PFSK-1 (cell line): ENCODE measurements around the gene INTS14.

ENCODE experiments used
- FOXP2 ChIP-seq: optimal IDR thresholded peaks from 2 replicates; pipeline ENCODE3; 2011; ENCODE audit warnings: borderline replicate concordance, control low read depth, inconsistent platforms; ENCODE audit not compliant: insufficient read depth; ENCODE audit errors: extremely low read length, extremely low read depth
- POLR2AphosphoS5 ChIP-seq: IDR thresholded peaks from 2 replicates; pipeline ENCODE4 v1.6.1; 2012; ENCODE audit warnings: low read depth, mild to moderate bottlenecking, control low read depth, low read length, moderate library complexity
- SIN3A ChIP-seq: IDR thresholded peaks from 2 replicates; pipeline ENCODE4 v1.6.1; 2012; ENCODE audit warnings: mild to moderate bottlenecking, low read length, moderate library complexity, borderline replicate concordance; ENCODE audit not compliant: insufficient read depth
- TAF1 ChIP-seq: IDR thresholded peaks from 2 replicates; pipeline ENCODE4 v1.6.1; 2012; ENCODE audit warnings: low read length, control low read depth, borderline replicate concordance; ENCODE audit not compliant: insufficient read depth
- TF ChIP-seq, protein P1 (sequence below), 2 experiments: IDR thresholded peaks; 2 replicates each; pipeline versions ENCODE4 v1.6.1 to v1.8.0; 2011 to 2012; ENCODE audit warnings: low read depth in 2 of 2, low read length in 2 of 2, control low read depth in 1 of 2, inconsistent platforms in 1 of 2, mild to moderate bottlenecking in 1 of 2, moderate library complexity in 1 of 2; ENCODE audit not compliant: insufficient read depth in 1 of 2

The INTS14 gene

DNA sequence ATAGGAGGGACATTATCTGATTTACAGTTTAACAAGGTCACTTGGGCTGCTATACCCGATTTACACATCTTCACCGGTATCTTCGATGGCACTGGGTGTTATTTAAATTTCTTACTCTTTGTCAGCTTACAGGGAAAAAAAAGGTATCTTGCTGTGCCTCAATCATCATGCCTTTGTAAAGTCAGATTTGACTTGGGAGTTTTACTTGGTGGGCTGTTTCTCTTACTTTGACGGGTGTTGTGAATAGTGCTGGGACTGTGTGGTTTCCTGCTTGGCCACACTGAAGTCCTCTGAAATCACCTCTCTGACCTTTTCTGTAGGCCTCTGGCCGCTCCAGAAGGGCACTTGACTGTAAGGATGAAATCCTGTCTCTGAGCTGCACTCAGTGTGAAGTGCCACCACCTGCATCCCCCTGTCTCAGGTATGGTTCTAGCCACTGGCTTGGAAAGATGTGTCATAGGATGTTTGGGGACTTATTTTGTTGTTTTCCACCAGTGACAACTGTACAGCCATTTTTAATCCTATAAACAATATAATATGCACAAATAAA lies 7.7 kb upstream of the INTS14 start:
- TF ChIP-seq TAF1 (no peak), FOXP2 (no peak), SIN3A (no peak), POLR2AphosphoS5 (no peak)
- TF ChIP-seq, protein P1, sequence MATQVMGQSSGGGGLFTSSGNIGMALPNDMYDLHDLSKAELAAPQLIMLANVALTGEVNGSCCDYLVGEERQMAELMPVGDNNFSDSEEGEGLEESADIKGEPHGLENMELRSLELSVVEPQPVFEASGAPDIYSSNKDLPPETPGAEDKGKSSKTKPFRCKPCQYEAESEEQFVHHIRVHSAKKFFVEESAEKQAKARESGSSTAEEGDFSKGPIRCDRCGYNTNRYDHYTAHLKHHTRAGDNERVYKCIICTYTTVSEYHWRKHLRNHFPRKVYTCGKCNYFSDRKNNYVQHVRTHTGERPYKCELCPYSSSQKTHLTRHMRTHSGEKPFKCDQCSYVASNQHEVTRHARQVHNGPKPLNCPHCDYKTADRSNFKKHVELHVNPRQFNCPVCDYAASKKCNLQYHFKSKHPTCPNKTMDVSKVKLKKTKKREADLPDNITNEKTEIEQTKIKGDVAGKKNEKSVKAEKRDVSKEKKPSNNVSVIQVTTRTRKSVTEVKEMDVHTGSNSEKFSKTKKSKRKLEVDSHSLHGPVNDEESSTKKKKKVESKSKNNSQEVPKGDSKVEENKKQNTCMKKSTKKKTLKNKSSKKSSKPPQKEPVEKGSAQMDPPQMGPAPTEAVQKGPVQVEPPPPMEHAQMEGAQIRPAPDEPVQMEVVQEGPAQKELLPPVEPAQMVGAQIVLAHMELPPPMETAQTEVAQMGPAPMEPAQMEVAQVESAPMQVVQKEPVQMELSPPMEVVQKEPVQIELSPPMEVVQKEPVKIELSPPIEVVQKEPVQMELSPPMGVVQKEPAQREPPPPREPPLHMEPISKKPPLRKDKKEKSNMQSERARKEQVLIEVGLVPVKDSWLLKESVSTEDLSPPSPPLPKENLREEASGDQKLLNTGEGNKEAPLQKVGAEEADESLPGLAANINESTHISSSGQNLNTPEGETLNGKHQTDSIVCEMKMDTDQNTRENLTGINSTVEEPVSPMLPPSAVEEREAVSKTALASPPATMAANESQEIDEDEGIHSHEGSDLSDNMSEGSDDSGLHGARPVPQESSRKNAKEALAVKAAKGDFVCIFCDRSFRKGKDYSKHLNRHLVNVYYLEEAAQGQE (IDR thresholded peaks at IDR 0.05; ENCODE audit: insufficient read depth in 1 of 2, low read depth in 2 of 2, low read length in 2 of 2) = no peak

DNA sequence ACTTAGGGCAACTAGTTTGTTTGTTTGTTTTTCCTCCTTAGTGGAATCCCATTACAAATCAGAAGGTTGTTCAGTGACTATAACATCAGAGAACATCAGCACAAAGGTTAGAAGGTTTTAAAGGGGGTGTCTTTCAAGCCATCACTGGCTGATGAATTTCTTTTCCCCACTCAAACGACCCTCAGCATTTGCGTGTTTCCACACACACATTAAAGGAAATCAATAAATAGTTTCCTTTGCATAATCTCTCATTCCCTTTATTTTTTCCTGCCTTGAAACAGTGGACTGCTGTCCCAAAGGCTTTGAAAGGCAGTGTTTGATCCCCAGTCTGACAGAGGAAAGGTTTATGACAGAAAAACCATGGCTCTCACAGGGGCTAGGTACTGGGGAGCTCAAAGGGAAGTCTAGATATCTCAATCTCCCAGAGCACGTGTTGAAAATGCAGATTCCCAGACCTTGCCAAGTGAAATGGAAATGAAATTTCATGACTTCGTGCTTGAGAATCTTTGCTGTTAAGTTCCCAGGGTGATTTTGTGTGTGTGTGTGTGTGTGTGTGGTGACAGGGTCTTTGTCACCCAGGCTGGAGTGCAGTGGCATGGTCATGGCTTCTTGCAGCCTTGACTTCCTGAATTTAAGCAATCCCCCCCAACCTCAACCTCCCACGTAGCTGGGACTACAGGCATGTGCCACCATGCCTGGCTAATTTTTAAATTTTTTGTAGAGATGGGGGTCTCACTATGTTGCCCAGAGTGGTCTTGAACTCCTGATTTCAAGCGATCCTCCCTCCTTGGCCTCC lies 2.2 kb upstream of the INTS14 start:
- TF ChIP-seq, protein P1 (IDR thresholded peaks at IDR 0.05; ENCODE audit: insufficient read depth in 1 of 2, low read depth in 2 of 2, low read length in 2 of 2) = no peak

DNA sequence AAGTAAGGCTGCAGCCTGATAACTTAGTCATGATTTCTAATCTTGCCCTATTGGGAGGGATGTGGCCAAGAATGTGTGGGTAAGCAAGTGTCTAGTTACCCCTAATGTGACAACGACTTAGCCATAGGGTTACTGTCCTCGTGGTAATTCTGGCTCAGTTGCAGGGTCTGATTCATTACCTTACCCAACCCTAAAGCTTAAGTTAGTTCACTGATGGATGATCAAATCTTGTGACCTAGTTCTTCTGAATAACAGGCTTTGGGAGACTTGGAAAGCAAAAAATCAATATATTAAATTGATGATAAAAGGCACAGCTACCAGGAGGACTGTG lies 1.6 kb upstream of the INTS14 start:
- TF ChIP-seq FOXP2 (no peak), TAF1 (no peak), POLR2AphosphoS5 (no peak), SIN3A (no peak)
- TF ChIP-seq, protein P1 (IDR thresholded peaks at IDR 0.05; ENCODE audit: insufficient read depth in 1 of 2, low read depth in 2 of 2, low read length in 2 of 2) = no peak

DNA sequence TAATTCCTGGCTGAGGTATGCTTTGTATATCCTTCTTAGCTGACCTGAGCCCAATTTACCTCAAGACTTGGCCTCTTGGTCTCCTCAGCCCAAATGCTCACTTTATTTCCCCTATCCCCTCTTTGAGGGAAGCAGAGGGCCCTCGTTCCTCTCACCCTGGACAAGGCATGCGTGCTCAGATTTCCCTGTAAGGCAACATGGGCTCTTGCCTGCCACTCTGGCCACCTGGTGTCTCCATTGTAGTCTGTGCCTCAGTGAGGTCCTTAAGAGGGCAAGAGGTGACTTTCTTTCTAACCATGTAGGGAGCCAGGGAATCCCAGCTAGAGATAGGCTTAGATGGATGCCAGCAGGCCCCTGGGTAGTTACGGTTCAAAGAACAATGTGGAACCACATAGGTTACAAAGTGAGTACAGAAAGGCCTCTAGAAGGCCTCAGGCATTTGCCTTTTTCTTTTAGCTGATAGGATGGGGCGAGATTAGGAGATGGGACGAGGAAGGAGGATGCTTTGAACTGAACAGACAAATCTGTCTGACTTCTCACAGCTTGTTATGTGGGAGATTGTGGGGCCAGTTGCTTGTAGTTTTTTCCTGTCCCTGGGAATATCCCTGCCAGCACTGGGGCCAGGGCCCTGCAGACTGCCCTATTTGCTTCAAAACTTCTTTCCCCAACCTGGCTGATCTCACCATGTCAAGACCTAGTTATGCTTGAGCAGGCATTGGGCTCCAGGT lies 1.1 kb upstream of the INTS14 start:
- TF ChIP-seq POLR2AphosphoS5 (no peak), FOXP2 (no peak)

DNA sequence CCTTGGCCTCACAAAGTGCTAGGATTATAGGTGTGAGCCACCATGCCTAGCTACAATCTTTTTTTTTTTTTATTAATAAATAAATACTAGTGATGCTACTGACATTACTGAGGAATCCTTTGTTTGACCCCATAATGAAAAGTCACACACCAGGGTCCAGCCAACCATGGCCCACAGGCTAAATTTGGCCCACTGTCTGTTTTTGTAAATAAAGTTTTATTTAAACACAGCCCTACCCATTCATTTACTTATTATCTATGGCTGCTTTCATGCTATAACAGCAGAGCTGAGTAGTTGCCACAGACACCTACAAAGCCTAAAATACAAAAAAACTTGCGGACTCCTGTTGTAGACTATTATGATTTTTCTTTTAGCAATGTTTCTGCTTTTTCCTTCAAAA lies 7.4 kb downstream of the INTS14 start:
- TF ChIP-seq, protein P1 (IDR thresholded peaks at IDR 0.05; ENCODE audit: insufficient read depth in 1 of 2, low read depth in 2 of 2, low read length in 2 of 2) = no peak
- TF ChIP-seq POLR2AphosphoS5 (no peak), TAF1 (no peak), SIN3A (no peak), FOXP2 (no peak)
